HCT116 (cell line): ENCODE data around the gene SANBR. TPM values are rescaled to one million over a fixed set of nuclear protein-coding genes. Genes with fewer than 3 reads are reported as not detected.

ENCODE experiments used
- ATAC-seq: fragments of 200-7000 bp; cut with Tn5 transposase; 2 replicates; pipeline ENCODE4 v1.9.1; 2020; ENCODE audit warnings: mild to moderate bottlenecking, moderate library complexity
- BruUV-seq: library from RNA; stranded (reverse); fragments of 400-500 nt; replicated peaks from 2 replicates; lab custom pipeline; 2021; lab: Mats Ljungman, UMichigan
- CTCF ChIA-PET: fragments of 300-600 bp; sonication (Branson Sonifier 250); formaldehyde crosslinking; loops from one replicate; lab custom pipeline; 2021; ENCODE audit warnings: antibody characterized with exemption; lab: Charles Lee
- POLR2A ChIA-PET: fragments of 300-600, 350-600 bp; sonication (Branson Sonifier 250); formaldehyde crosslinking; loops from one replicate; lab custom pipeline; 2021; ENCODE audit warnings: antibody characterized with exemption; lab: Charles Lee
- RAD21 ChIA-PET, 2 experiments: fragments of 300-600 bp; sonication (Branson Sonifier 250); formaldehyde crosslinking; loops; one replicate each; lab custom pipeline; 2023; ENCODE audit warnings: low total read pairs in 2 of 2; ENCODE audit not compliant: uncharacterized antibody in 2 of 2, unreplicated experiment in 2 of 2, low non-redundant PET in 1 of 2; lab: Charles Lee
- DNase-seq: peaks from one replicate; pipeline ENCODE4 v3.0.0-alpha.2; 2010; ENCODE audit warnings: low read depth, low spot score
- H2AFZ ChIP-seq: fragments of 200-600 bp; shearing (Covaris generic), sonication (generic); 2 replicates; pipeline ENCODE4 v1.6.1; 2017; ENCODE audit warnings: low read depth, mixed run types, mixed read lengths, antibody characterized with exemption, low read length; ENCODE audit not compliant: poor library complexity, severe bottlenecking
- H3K27ac ChIP-seq: 2 replicates; pipeline ENCODE4 v1.5.1; 2012; ENCODE audit warnings: low read depth, low read length
- H3K27me3 ChIP-seq: fragments of 200-600 bp; sonication (generic); 2 replicates; pipeline ENCODE4 v1.6.1; 2016; ENCODE audit warnings: mixed run types, low read length, mixed read lengths; ENCODE audit not compliant: insufficient read depth
- H3K36me3 ChIP-seq, 2 experiments: fragments of 200-500 bp in 1 of 2; fragments of 200-600 bp in 1 of 2; sonication (Bioruptor generic) in 1 of 2; sonication (generic) in 1 of 2; 2 replicates each; pipeline versions ENCODE4 v1.5.1 to v1.6.1; 2014 to 2016; ENCODE audit warnings: low read length in 2 of 2, inconsistent platforms in 1 of 2, mixed read lengths in 1 of 2, mixed run types in 1 of 2; ENCODE audit not compliant: insufficient read depth in 2 of 2, control insufficient read depth in 1 of 2
- H3K4me1 ChIP-seq, 2 experiments: fragments of 200-600 bp in 1 of 2; sonication (generic) in 1 of 2; 2 replicates each; pipeline versions ENCODE4 v1.5.1 to v1.6.1; 2012 to 2017; ENCODE audit warnings: low read length in 2 of 2, inconsistent platforms in 1 of 2, mild to moderate bottlenecking in 1 of 2, mixed read lengths in 1 of 2, mixed run types in 1 of 2, moderate library complexity in 1 of 2; ENCODE audit not compliant: insufficient read depth in 2 of 2, control insufficient read depth in 1 of 2
- H3K4me2 ChIP-seq: fragments of 200-600 bp; sonication (generic); 2 replicates; pipeline ENCODE4 v1.6.1; 2017; ENCODE audit warnings: mixed run types, low read length, mixed read lengths
- H3K4me3 ChIP-seq, 2 experiments: fragments of 200-600 bp in 1 of 2; sonication (generic) in 1 of 2; replicated peaks in 1 of 2; 2 replicates each; pipeline ENCODE4 v1.5.1; 2011 to 2016; ENCODE audit warnings: low read length in 2 of 2, control low read depth in 1 of 2, low read depth in 1 of 2, mild to moderate bottlenecking in 1 of 2, mixed read lengths in 1 of 2, mixed run types in 1 of 2
- H3K79me2 ChIP-seq: fragments of 200-600 bp; sonication (generic); 2 replicates; pipeline ENCODE4 v1.6.1; 2017; ENCODE audit warnings: mild to moderate bottlenecking, mixed run types, low read length, moderate library complexity, mixed read lengths; ENCODE audit not compliant: insufficient read depth
- H3K9ac ChIP-seq: fragments of 200-600 bp; sonication (generic); 2 replicates; pipeline ENCODE4 v1.6.1; 2016; ENCODE audit warnings: low read length, mixed read lengths
- H3K9me2 ChIP-seq: fragments of 200-600 bp; sonication (generic), shearing (Covaris generic); 2 replicates; pipeline ENCODE4 v1.6.1; 2017; ENCODE audit warnings: mixed run types, mild to moderate bottlenecking, moderate library complexity; ENCODE audit not compliant: insufficient read depth
- H3K9me3 ChIP-seq, 2 experiments: fragments of 200-500 bp in 1 of 2; fragments of 200-600 bp in 1 of 2; sonication (Bioruptor generic) in 1 of 2; sonication (generic) in 1 of 2; 2 replicates each; pipeline ENCODE4 v1.6.1; 2014 to 2017; ENCODE audit warnings: low read length in 2 of 2, mixed read lengths in 2 of 2, inconsistent platforms in 1 of 2, low read depth in 1 of 2, mild to moderate bottlenecking in 1 of 2, mixed run types in 1 of 2, moderate library complexity in 1 of 2; ENCODE audit not compliant: control insufficient read depth in 1 of 2, insufficient read depth in 1 of 2
- H4K20me1 ChIP-seq: fragments of 200-600 bp; sonication (generic), shearing (Covaris generic); 2 replicates; pipeline ENCODE4 v1.6.1; 2017; ENCODE audit warnings: mixed run types, mild to moderate bottlenecking, moderate library complexity; ENCODE audit not compliant: insufficient read depth
- CBX3 ChIP-seq: IDR thresholded peaks from 2 replicates; pipeline ENCODE4 v1.6.1; 2012; ENCODE audit warnings: low read depth
- CEBPB ChIP-seq: IDR thresholded peaks from 2 replicates; pipeline ENCODE4 v1.6.1; 2012; ENCODE audit warnings: low read depth
- EZH2 ChIP-seq: fragments of 200-600 bp; sonication (generic); IDR thresholded peaks from 2 replicates; pipeline ENCODE4 v1.6.1; 2017; ENCODE audit warnings: antibody characterized with exemption, mixed run types
- EZH2phosphoT487 ChIP-seq: fragments of 200-600 bp; IDR thresholded peaks from 2 replicates; pipeline ENCODE4 v1.6.1; 2018; ENCODE audit warnings: antibody characterized with exemption, borderline replicate concordance
- POLR2A ChIP-seq: IDR thresholded peaks from 2 replicates; pipeline ENCODE4 v1.7.0; 2011; ENCODE audit warnings: borderline replicate concordance; ENCODE audit not compliant: insufficient read depth, insufficient read length; ENCODE audit errors: extremely low read depth
- SIN3A ChIP-seq: IDR thresholded peaks from 2 replicates; pipeline ENCODE4 v1.6.1; 2012; ENCODE audit warnings: low read depth
- SP1 ChIP-seq: IDR thresholded peaks from 2 replicates; pipeline ENCODE4 v1.6.1; 2012; ENCODE audit warnings: low read depth
- SRF ChIP-seq: IDR thresholded peaks from 2 replicates; pipeline ENCODE4 v1.6.1; 2012; ENCODE audit warnings: low read depth
- YY1 ChIP-seq: IDR thresholded peaks from 2 replicates; pipeline ENCODE4 v1.6.1; 2011; ENCODE audit warnings: low read length, low read depth, moderate library complexity, mild to moderate bottlenecking; ENCODE audit not compliant: insufficient replicate concordance; ENCODE audit errors: extremely low read depth
- ZFX ChIP-seq: fragments of 450-650 bp; IDR thresholded peaks from 2 replicates; pipeline ENCODE4 v1.6.1; 2017
- intact Hi-C: fragments of 100-400 bp; cut with micrococcal nuclease; formaldehyde crosslinking; loops from 2 replicates; pipeline ENCODE4 v1.10.0; 2022
- total RNA-seq: library from RNA; stranded (reverse); gene quantifications from one replicate; pipeline ENCODE4 v1.2.1, GENCODE V29; 2021; ENCODE audit not compliant: unreplicated experiment
- TF ChIP-seq, protein P1 (sequence below), 3 experiments: fragments of 200-600 bp in 1 of 3; sonication (generic) in 1 of 3; IDR thresholded peaks in 2 of 3; conservative IDR thresholded peaks in 1 of 3; 2 replicates each; pipeline ENCODE4 v1.5.1; 2012 to 2017; ENCODE audit warnings: low read depth in 2 of 3, low read length in 2 of 3, antibody characterized with exemption in 1 of 3, borderline replicate concordance in 1 of 3, control low read depth in 1 of 3, mild to moderate bottlenecking in 1 of 3, mixed read lengths in 1 of 3, mixed run types in 1 of 3, moderate library complexity in 1 of 3; ENCODE audit not compliant: insufficient read depth in 1 of 3
- TF ChIP-seq, protein P2 (sequence below): IDR thresholded peaks from 2 replicates; pipeline ENCODE4 v1.6.1; 2012; ENCODE audit warnings: low read depth

Gene SANBR
- total RNA-seq, 1 experiment from 2014 or later, result 4.6 TPM

DNA sequence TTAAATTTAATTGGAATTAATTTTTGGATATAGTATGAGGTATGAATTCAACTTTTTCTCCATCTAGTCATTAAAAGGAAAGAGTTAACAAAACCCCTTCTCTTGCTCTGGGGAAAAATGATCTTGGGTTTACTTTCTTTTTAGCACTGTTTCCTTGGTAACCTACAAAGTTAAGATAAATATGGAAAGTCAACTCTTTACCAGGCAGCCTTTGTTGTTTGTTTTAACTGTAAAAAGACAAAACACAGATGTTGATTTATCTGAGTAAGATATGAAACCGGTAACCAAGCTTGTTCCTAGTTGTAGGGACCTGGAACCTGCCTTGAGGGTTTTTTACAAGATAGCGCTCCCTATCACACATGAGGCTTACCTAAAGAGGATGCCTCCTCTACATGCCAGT lies 10.1 kb upstream of the SANBR start:
- no peak overlapping the region for H3K9ac ChIP-seq
- H3K4me2 ChIP-seq, result no peak overlapping the region
- intact Hi-C loops, result no loop called here
- no peak overlapping the region for H2AFZ ChIP-seq
- ChIA-PET RAD21 (no interaction called here), CTCF (no interaction called here), POLR2A (no interaction called here)
- H3K4me1 ChIP-seq, result no peaks in the 10 kb centered on the region
- H4K20me1 ChIP-seq, result no peaks in the 10 kb centered on the region
- H3K9me3 ChIP-seq, result no peaks in the 10 kb centered on the region
- no peaks in the 10 kb centered on the region for H3K9me2 ChIP-seq
- peaks cover 0 to 6% of the 10 kb centered on the region in 2 experiments; a peak in 1 of 4 replicates for H3K36me3 ChIP-seq
- H3K27me3 ChIP-seq, result no peaks in the 10 kb centered on the region
- ATAC-seq, result no peak
- H3K79me2 ChIP-seq, result no peaks in the 10 kb centered on the region
- BruUV-seq, result no TSS peak
- no peak for TF ChIP-seq SIN3A
- TF ChIP-seq, protein P1, sequence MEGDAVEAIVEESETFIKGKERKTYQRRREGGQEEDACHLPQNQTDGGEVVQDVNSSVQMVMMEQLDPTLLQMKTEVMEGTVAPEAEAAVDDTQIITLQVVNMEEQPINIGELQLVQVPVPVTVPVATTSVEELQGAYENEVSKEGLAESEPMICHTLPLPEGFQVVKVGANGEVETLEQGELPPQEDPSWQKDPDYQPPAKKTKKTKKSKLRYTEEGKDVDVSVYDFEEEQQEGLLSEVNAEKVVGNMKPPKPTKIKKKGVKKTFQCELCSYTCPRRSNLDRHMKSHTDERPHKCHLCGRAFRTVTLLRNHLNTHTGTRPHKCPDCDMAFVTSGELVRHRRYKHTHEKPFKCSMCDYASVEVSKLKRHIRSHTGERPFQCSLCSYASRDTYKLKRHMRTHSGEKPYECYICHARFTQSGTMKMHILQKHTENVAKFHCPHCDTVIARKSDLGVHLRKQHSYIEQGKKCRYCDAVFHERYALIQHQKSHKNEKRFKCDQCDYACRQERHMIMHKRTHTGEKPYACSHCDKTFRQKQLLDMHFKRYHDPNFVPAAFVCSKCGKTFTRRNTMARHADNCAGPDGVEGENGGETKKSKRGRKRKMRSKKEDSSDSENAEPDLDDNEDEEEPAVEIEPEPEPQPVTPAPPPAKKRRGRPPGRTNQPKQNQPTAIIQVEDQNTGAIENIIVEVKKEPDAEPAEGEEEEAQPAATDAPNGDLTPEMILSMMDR (IDR thresholded peaks at IDR 0.05 in 2 of 3, conservative IDR thresholded peaks at IDR 0.05 in 1 of 3; ENCODE audit: borderline replicate concordance in 1 of 3, insufficient read depth in 1 of 3, low read depth in 2 of 3, low read length in 2 of 3), result no peak
- TF ChIP-seq POLR2A, result no peak
- TF ChIP-seq SRF, result no peak
- TF ChIP-seq CBX3, result no peak
- TF ChIP-seq, protein P2, sequence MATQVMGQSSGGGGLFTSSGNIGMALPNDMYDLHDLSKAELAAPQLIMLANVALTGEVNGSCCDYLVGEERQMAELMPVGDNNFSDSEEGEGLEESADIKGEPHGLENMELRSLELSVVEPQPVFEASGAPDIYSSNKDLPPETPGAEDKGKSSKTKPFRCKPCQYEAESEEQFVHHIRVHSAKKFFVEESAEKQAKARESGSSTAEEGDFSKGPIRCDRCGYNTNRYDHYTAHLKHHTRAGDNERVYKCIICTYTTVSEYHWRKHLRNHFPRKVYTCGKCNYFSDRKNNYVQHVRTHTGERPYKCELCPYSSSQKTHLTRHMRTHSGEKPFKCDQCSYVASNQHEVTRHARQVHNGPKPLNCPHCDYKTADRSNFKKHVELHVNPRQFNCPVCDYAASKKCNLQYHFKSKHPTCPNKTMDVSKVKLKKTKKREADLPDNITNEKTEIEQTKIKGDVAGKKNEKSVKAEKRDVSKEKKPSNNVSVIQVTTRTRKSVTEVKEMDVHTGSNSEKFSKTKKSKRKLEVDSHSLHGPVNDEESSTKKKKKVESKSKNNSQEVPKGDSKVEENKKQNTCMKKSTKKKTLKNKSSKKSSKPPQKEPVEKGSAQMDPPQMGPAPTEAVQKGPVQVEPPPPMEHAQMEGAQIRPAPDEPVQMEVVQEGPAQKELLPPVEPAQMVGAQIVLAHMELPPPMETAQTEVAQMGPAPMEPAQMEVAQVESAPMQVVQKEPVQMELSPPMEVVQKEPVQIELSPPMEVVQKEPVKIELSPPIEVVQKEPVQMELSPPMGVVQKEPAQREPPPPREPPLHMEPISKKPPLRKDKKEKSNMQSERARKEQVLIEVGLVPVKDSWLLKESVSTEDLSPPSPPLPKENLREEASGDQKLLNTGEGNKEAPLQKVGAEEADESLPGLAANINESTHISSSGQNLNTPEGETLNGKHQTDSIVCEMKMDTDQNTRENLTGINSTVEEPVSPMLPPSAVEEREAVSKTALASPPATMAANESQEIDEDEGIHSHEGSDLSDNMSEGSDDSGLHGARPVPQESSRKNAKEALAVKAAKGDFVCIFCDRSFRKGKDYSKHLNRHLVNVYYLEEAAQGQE, result no peak
- TF ChIP-seq EZH2, result no peak
- no peak for TF ChIP-seq ZFX
- TF ChIP-seq EZH2phosphoT487, result no peak
- TF ChIP-seq CEBPB, result no peak
- TF ChIP-seq SP1, result no peak
- no peak for TF ChIP-seq YY1
- TF ChIP-seq, all 23 proteins: peak for 0
- Histone ChIP-seq H3K27ac (no peak overlapping the region), H3K4me3 (no peak overlapping the region)
- no peak for DNase-seq
